ENCODE results near the gene DNAH17. TPM values are rescaled to one million over a fixed set of nuclear protein-coding genes. Genes with fewer than 3 reads are reported as not detected.

Gene DNAH17
- 1 to 10 TPM in 1 of 5 experiments, under 1 TPM in 4; 0.05 to 1.0 (median 0.24) TPM for total RNA-seq
- polyA plus RNA-seq, result 1 to 10 TPM in 1 of 2 donors, under 1 TPM in 1; 0.38 to 1.5 TPM
- total RNA-seq, result 1.3 reads per million, percentile 2 among the genes with 10 or more reads in this experiment

- H3K27ac ChIP-seq (ENCODE audit: low read depth, low read length), result no peak within 1 kb of the TSS
- intact Hi-C loops (cut with micrococcal nuclease), result no loop called here
- Mint-ChIP-seq H3K4me3 (no peak within 1 kb of the TSS), H3K27me3 (peaks cover 0 to 16% (median 0%) of the 10 kb centered on the region in 5 donors), H3K27ac (no peak within 1 kb of the TSS), H3K9me3 (no peaks in the 10 kb centered on the region), H3K4me1 (no peaks in the 10 kb centered on the region), H3K36me3 (no peaks in the 10 kb centered on the region)
- H3K27me3 ChIP-seq (ENCODE audit: control insufficient read depth in 2 of 2, insufficient read depth in 2 of 2, low read length in 2 of 2), result no peaks in the 10 kb centered on the region
- no peak for ATAC-seq
- ChIA-PET CTCF (interaction anchor here (0.6 kb wide), 1 partner anchor 549 kb away, joined by 3 read pairs; no protein-coding TSS in a partner anchor), POLR2A (no interaction called here)
- H3K9me3 ChIP-seq (ENCODE audit: control insufficient read depth in 2 of 3, low read length in 3 of 3), result no peaks in the 10 kb centered on the region
- DNase-seq, result no peak
- no peak within 1 kb of the TSS for H3K4me3 ChIP-seq (ENCODE audit: low read length)
- no peaks in the 10 kb centered on the region for H3K4me1 ChIP-seq (ENCODE audit: control insufficient read depth in 2 of 2, insufficient read depth in 2 of 2, low read length in 2 of 2)
- H3K36me3 ChIP-seq (ENCODE audit: control insufficient read depth in 2 of 3, insufficient read depth in 3 of 3, low read length in 3 of 3), result no peaks in the 10 kb centered on the region
Observed at GRCh38 chr17:78577296-78577695, at the start of gene DNAH17. DNAH17 (minus strand) TSS chr17:78577396; CDS start chr17:78575057, 2,339 bp downstream.

- Mint-ChIP-seq H3K4me3 (no peak overlapping the region), H3K9me3 (peaks cover 0 to 7% (median 0%) of the 10 kb centered on the region in 11 donors), H3K36me3 (peaks cover 0 to 6% (median 0%) of the 10 kb centered on the region in 5 donors), H3K27me3 (no peaks in the 10 kb centered on the region), H3K4me1 (no peaks in the 10 kb centered on the region), H3K27ac (no peak overlapping the region)
- no peaks in the 10 kb centered on the region for H3K4me1 ChIP-seq (ENCODE audit: control insufficient read depth in 2 of 2, insufficient read depth in 2 of 2, low read length in 2 of 2)
- intact Hi-C loops (cut with micrococcal nuclease), result no loop called here
- no peaks in the 10 kb centered on the region for H3K27me3 ChIP-seq (ENCODE audit: control insufficient read depth in 2 of 2, insufficient read depth in 2 of 2, low read length in 2 of 2)
- no peak overlapping the region for H3K4me3 ChIP-seq (ENCODE audit: low read length)
- no peaks in the 10 kb centered on the region for H3K9me3 ChIP-seq (ENCODE audit: control insufficient read depth in 2 of 3, low read length in 3 of 3)
- no peaks in the 10 kb centered on the region for H3K36me3 ChIP-seq (ENCODE audit: control insufficient read depth in 2 of 3, insufficient read depth in 3 of 3, low read length in 3 of 3)
- DNase-seq (no peak), ATAC-seq (no peak)
- no peak overlapping the region for H3K27ac ChIP-seq (ENCODE audit: low read depth, low read length)
- ChIA-PET CTCF (no interaction called here), POLR2A (no interaction called here)
Observed at GRCh38 chr17:78624324-78625151, 47.3 kb upstream of the DNAH17 start.

- CTCF ChIA-PET, result no interaction called here
- H3K27ac ChIP-seq (ENCODE audit: low read depth, low read length), result no peak overlapping the region
- ATAC-seq (no peak), DNase-seq (no peak)
- Mint-ChIP-seq H3K36me3 (peaks cover 0 to 6% (median 0%) of the 10 kb centered on the region in 5 donors), H3K9me3 (peaks cover 0 to 7% (median 0%) of the 10 kb centered on the region in 11 donors), H3K27me3 (no peaks in the 10 kb centered on the region), H3K4me3 (no peak overlapping the region), H3K27ac (no peak overlapping the region), H3K4me1 (no peaks in the 10 kb centered on the region)
- no peaks in the 10 kb centered on the region for H3K27me3 ChIP-seq (ENCODE audit: control insufficient read depth in 2 of 2, insufficient read depth in 2 of 2, low read length in 2 of 2)
- POLR2A ChIA-PET, result no interaction called here
- H3K4me1 ChIP-seq (ENCODE audit: control insufficient read depth in 2 of 2, insufficient read depth in 2 of 2, low read length in 2 of 2), result no peaks in the 10 kb centered on the region
- H3K4me3 ChIP-seq (ENCODE audit: low read length), result no peak overlapping the region
- H3K9me3 ChIP-seq (ENCODE audit: control insufficient read depth in 2 of 3, low read length in 3 of 3), result no peaks in the 10 kb centered on the region
- intact Hi-C loops (cut with micrococcal nuclease), result no loop called here
- H3K36me3 ChIP-seq (ENCODE audit: control insufficient read depth in 2 of 3, insufficient read depth in 3 of 3, low read length in 3 of 3), result no peaks in the 10 kb centered on the region
Observed at GRCh38 chr17:78623541-78623940, 46.3 kb upstream of the DNAH17 start.

- H3K4me1 Mint-ChIP-seq, result no peaks in the 10 kb centered on the region
- DNase-seq, result no peak
- peaks cover 0 to 6% (median 0%) of the 10 kb centered on the region in 5 donors for H3K36me3 Mint-ChIP-seq
- intact Hi-C loops (cut with micrococcal nuclease), result no loop called here
- H3K27ac Mint-ChIP-seq, result no peak overlapping the region
- H3K9me3 Mint-ChIP-seq, result peaks cover 0 to 7% (median 0%) of the 10 kb centered on the region in 11 donors
- Histone ChIP-seq H3K4me3 (ENCODE audit: low read length) (no peak overlapping the region), H3K4me1 (ENCODE audit: control insufficient read depth in 2 of 2, insufficient read depth in 2 of 2, low read length in 2 of 2) (no peaks in the 10 kb centered on the region), H3K9me3 (ENCODE audit: control insufficient read depth in 2 of 3, low read length in 3 of 3) (no peaks in the 10 kb centered on the region), H3K36me3 (ENCODE audit: control insufficient read depth in 2 of 3, insufficient read depth in 3 of 3, low read length in 3 of 3) (no peaks in the 10 kb centered on the region), H3K27me3 (ENCODE audit: control insufficient read depth in 2 of 2, insufficient read depth in 2 of 2, low read length in 2 of 2) (no peaks in the 10 kb centered on the region), H3K27ac (ENCODE audit: low read depth, low read length) (no peak overlapping the region)
- CTCF ChIA-PET, result no interaction called here
- no peak for ATAC-seq
- H3K4me3 Mint-ChIP-seq, result no peak overlapping the region
- POLR2A ChIA-PET, result no interaction called here
- no peaks in the 10 kb centered on the region for H3K27me3 Mint-ChIP-seq
Observed at GRCh38 chr17:78622491-78623265, 45.5 kb upstream of the DNAH17 start.

- ChIA-PET CTCF (no interaction called here), POLR2A (interaction anchor here (1.2 kb wide), 1 partner anchor 24 kb away, joined by 3 read pairs; no protein-coding TSS in a partner anchor)
- Mint-ChIP-seq H3K27me3 (no peaks in the 10 kb centered on the region), H3K4me1 (no peaks in the 10 kb centered on the region), H3K27ac (no peak overlapping the region), H3K9me3 (peaks cover 0 to 7% (median 0%) of the 10 kb centered on the region in 11 donors), H3K4me3 (no peak overlapping the region), H3K36me3 (peaks cover 0 to 6% (median 0%) of the 10 kb centered on the region in 5 donors)
- no peaks in the 10 kb centered on the region for H3K27me3 ChIP-seq (ENCODE audit: control insufficient read depth in 2 of 2, insufficient read depth in 2 of 2, low read length in 2 of 2)
- DNase-seq (no peak), ATAC-seq (no peak)
- intact Hi-C loops (cut with micrococcal nuclease), result no loop called here
- H3K27ac ChIP-seq (ENCODE audit: low read depth, low read length), result no peak overlapping the region
- no peaks in the 10 kb centered on the region for H3K9me3 ChIP-seq (ENCODE audit: control insufficient read depth in 2 of 3, low read length in 3 of 3)
- no peaks in the 10 kb centered on the region for H3K4me1 ChIP-seq (ENCODE audit: control insufficient read depth in 2 of 2, insufficient read depth in 2 of 2, low read length in 2 of 2)
- H3K4me3 ChIP-seq (ENCODE audit: low read length), result no peak overlapping the region
- H3K36me3 ChIP-seq (ENCODE audit: control insufficient read depth in 2 of 3, insufficient read depth in 3 of 3, low read length in 3 of 3), result no peaks in the 10 kb centered on the region
Observed at GRCh38 chr17:78621720-78622490, 44.7 kb upstream of the DNAH17 start.

GRCh38 chr17:78620099-78620498, 42.9 kb upstream of the DNAH17 start:
- H3K36me3 Mint-ChIP-seq, result peaks cover 0 to 6% (median 0%) of the 10 kb centered on the region in 5 donors
- Histone ChIP-seq H3K27me3 (ENCODE audit: control insufficient read depth in 2 of 2, insufficient read depth in 2 of 2, low read length in 2 of 2) (no peaks in the 10 kb centered on the region), H3K4me3 (ENCODE audit: low read length) (no peak overlapping the region), H3K4me1 (ENCODE audit: control insufficient read depth in 2 of 2, insufficient read depth in 2 of 2, low read length in 2 of 2) (no peaks in the 10 kb centered on the region), H3K9me3 (ENCODE audit: control insufficient read depth in 2 of 3, low read length in 3 of 3) (no peaks in the 10 kb centered on the region), H3K36me3 (ENCODE audit: control insufficient read depth in 2 of 3, insufficient read depth in 3 of 3, low read length in 3 of 3) (no peaks in the 10 kb centered on the region), H3K27ac (ENCODE audit: low read depth, low read length) (no peak overlapping the region)
- H3K27ac Mint-ChIP-seq, result no peak overlapping the region
- H3K4me3 Mint-ChIP-seq, result no peak overlapping the region
- no peak for DNase-seq
- ATAC-seq, result no peak
- no peaks in the 10 kb centered on the region for H3K27me3 Mint-ChIP-seq
- H3K9me3 Mint-ChIP-seq, result peaks cover 0 to 7% (median 0%) of the 10 kb centered on the region in 11 donors
- intact Hi-C loops (cut with micrococcal nuclease), result no loop called here
- ChIA-PET POLR2A (no interaction called here), CTCF (no interaction called here)
- H3K4me1 Mint-ChIP-seq, result no peaks in the 10 kb centered on the region
